Adrenal gland (tissue), 12 donors: ENCODE measurements around the gene SLC38A8. TPM values are rescaled to one million over a fixed set of nuclear protein-coding genes. Genes with fewer than 3 reads are reported as not detected.

ENCODE experiments used
- DNase-seq, 7 donors: peaks; one replicate each; pipeline ENCODE4 v3.0.0-alpha.2; 2019 to 2020
- H3K27ac ChIP-seq, 5 donors: fragments of 200-600 bp; sonication (generic) in 4 of 5; 1 replicate in 3 of 5; 2 replicates in 2 of 5; pipeline versions ENCODE4 v1.5.1 to v1.8.0; 2016 to 2020; ENCODE audit warnings: mild to moderate bottlenecking in 1 of 5
- H3K27me3 ChIP-seq: fragments of 200-600 bp; 2 replicates; pipeline ENCODE4 v1.8.0; 2021
- H3K36me3 ChIP-seq, 2 donors: fragments of 200-600 bp; replicated peaks in 1 of 2; 1 replicate in 1 of 2; 2 replicates in 1 of 2; pipeline versions ENCODE4 v1.5.1 to v1.8.0; 2018 to 2022
- H3K4me1 ChIP-seq, 2 donors: fragments of 200-600 bp; replicated peaks in 1 of 2; 1 replicate in 1 of 2; 2 replicates in 1 of 2; pipeline versions ENCODE4 v1.5.1 to v1.8.0; 2018 to 2021
- H3K4me3 ChIP-seq, 4 donors: fragments of 200-600 bp; sonication (generic) in 3 of 4; one replicate each; pipeline ENCODE4 v1.5.1; 2016 to 2018
- H3K9me3 ChIP-seq, 3 donors: fragments of 200-600 bp; sonication (generic) in 1 of 3; replicated peaks in 1 of 3; 1 replicate in 2 of 3; 2 replicates in 1 of 3; pipeline versions ENCODE4 v1.5.1 to v1.8.0; 2016 to 2021
- POLR2A ChIP-seq, 2 donors: fragments of 450-650 bp; IDR thresholded peaks; one replicate each; pipeline ENCODE4 v1.6.1; 2017; ENCODE audit warnings: antibody characterized with exemption in 2 of 2, mild to moderate bottlenecking in 2 of 2, moderate library complexity in 1 of 2
- WGBS, 4 donors: extraction: QIAGEN DNeasy Blood & Tissue Kit in 2 of 4; methylation state at CpG; one replicate each; pipeline versions ENCODE4 v1.1.5 to v1.1.7; 2013 to 2017; 5-methylcytosine and 5-hydroxymethylcytosine counted together
- intact Hi-C, 2 donors: fragments of 100-400 bp; cut with DNase I; formaldehyde crosslinking; loops; one replicate each; pipeline versions ENCODE4 v1.14.1 to v1.15.0; 2022 to 2023
- polyA plus RNA-seq, 3 donors: library from polyadenylated mRNA; stranded (reverse); fragments of 200-250 nt in 2 of 3; fragments of 350-450 nt in 1 of 3; fragmentation: Illumina TruSeq in 1 of 3; extraction: RNeasy Lipid Tissue Mini Kit (QIAGEN cat#74804) in 1 of 3; gene quantifications; one replicate each; pipeline ENCODE4 v1.2.3, GENCODE V29; 2013 to 2014
- total RNA-seq, 9 donors: library from RNA; depleted of rRNA in 4 of 9; stranded (reverse); fragments of >200 nt in 4 of 9; fragments of 120-200 nt in 1 of 9; fragmentation: NEBNext Ultra II Directional in 1 of 9; extraction: Animal tissue kit (Norgen Biotek cat#: 25700) in 1 of 9; gene quantifications; one replicate each; pipeline versions ENCODE4 v1.1.0 to v1.2.4, GENCODE V29; 2013 to 2023
- TF ChIP-seq, protein P1 (sequence below), 6 experiments: fragments of 450-650 bp in 4 of 6; fragments of 200-600 bp in 2 of 6; sonication (generic) in 1 of 6; IDR thresholded peaks; 1 replicate in 5 of 6; 2 replicates in 1 of 6; pipeline versions ENCODE4 v1.5.1 to v1.8.0; 2016 to 2021; ENCODE audit warnings: antibody characterized with exemption in 6 of 6, mild to moderate bottlenecking in 2 of 6, moderate library complexity in 1 of 6
- donor health status: healthy with polysubstance abuse.
- donor health status: Bipolar disorder and iron deficiency.
- donor health status: DM: yes; HTN: yes; CAD: no.
- donor health status: DM: no; HTN: no; CAD: no.
- donor health status: DM: no; HTN: no; CAD: no.
- donor health status: DM: yes; HTN: yes; CAD: no.

SLC38A8 gene
- total and polyA plus RNA-seq, 12 donors, result 0.07 to 1.3 (median 0.60) TPM; not detected in 6

DNA sequence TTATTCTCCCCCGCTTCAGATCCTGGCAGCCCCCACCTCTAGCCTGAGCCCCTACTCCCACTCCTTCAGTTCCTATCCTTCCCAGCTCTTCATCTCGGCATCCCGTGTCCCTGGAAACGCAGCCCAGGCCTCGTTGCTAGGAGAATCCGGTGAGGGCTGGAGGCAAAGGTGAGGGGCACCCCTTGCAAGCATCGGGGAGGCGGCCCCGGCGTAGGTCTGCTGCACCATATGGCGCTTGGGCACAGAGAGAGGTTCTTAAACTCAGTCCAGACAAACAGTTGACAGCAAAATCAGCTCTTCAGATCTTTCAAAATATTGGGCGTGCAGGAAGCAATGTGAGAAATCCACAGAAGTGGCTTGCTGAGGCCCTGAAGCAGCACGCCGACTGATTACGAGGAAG is 15.0 kb downstream of the SLC38A8 start:
- WGBS, 4 donors, result 69 to 76% (median 75%) methylated on average over 15 of the region's 15 CpGs
- TF ChIP-seq, protein P1, sequence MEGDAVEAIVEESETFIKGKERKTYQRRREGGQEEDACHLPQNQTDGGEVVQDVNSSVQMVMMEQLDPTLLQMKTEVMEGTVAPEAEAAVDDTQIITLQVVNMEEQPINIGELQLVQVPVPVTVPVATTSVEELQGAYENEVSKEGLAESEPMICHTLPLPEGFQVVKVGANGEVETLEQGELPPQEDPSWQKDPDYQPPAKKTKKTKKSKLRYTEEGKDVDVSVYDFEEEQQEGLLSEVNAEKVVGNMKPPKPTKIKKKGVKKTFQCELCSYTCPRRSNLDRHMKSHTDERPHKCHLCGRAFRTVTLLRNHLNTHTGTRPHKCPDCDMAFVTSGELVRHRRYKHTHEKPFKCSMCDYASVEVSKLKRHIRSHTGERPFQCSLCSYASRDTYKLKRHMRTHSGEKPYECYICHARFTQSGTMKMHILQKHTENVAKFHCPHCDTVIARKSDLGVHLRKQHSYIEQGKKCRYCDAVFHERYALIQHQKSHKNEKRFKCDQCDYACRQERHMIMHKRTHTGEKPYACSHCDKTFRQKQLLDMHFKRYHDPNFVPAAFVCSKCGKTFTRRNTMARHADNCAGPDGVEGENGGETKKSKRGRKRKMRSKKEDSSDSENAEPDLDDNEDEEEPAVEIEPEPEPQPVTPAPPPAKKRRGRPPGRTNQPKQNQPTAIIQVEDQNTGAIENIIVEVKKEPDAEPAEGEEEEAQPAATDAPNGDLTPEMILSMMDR (IDR thresholded peaks at IDR 0.05), result no peak
- no peak for TF ChIP-seq POLR2A (IDR thresholded peaks at IDR 0.05)
- intact Hi-C loops, result no loop called here
- Histone ChIP-seq H3K36me3 (no peaks in the 10 kb centered on the region), H3K4me3 (no peak overlapping the region), H3K27ac (no peak overlapping the region), H3K27me3 (no peaks in the 10 kb centered on the region), H3K9me3 (no peaks in the 10 kb centered on the region), H3K4me1 (no peaks in the 10 kb centered on the region)
- no peak for DNase-seq

DNA sequence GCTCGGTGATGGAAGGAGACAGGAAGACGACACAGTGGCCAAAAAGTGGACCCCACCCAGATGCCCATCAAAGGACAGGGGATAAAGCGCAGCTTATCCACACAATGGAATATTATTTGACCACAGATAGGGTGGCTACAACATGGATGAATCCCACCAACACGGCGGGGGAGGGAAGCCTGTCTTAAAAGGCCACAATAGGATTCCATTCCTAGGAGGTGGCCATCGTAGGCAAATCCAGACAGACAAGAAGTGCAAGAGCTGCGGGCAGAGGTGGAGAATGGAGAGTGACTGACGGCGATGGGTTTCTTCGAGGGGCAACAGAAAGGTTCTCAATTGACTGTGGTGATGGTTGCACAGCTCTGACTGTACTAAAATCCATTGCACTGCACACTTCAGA is 16.0 kb downstream of the SLC38A8 start:
- DNase-seq, result no peak
- TF ChIP-seq, protein P1 (IDR thresholded peaks at IDR 0.05), result no peak
- TF ChIP-seq POLR2A (IDR thresholded peaks at IDR 0.05), result no peak
- intact Hi-C loops, result no loop called here
- Histone ChIP-seq H3K4me1 (no peaks in the 10 kb centered on the region), H3K9me3 (no peaks in the 10 kb centered on the region), H3K27me3 (no peaks in the 10 kb centered on the region), H3K27ac (no peak overlapping the region), H3K36me3 (no peaks in the 10 kb centered on the region), H3K4me3 (no peak overlapping the region)
- WGBS, 4 donors, result 87 to 92% (median 89%) methylated on average over 10 of the region's 10 CpGs

DNA sequence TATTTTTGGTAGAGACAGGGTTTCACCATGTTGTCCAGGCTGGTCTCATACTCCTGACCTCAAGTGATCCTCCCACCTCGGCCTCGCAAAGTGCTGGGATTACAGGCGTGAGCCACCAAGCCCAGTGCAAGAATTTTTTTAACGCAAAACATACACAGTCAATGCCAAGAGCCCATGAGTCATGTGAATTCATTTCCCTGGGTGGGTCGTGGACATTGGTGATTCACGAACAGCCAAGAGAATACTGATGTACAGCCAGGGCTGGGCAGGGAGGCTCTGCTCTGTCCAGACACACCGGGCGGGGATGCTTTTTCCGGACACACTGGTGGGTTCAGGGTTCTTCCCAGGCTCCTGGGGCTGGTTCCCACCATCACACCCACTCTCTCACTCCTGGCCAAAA is 17.7 kb downstream of the SLC38A8 start:
- TF ChIP-seq POLR2A (IDR thresholded peaks at IDR 0.05), result no peak
- TF ChIP-seq, protein P1 (IDR thresholded peaks at IDR 0.05), result no peak
- Histone ChIP-seq H3K4me3 (no peak overlapping the region), H3K27me3 (no peaks in the 10 kb centered on the region), H3K36me3 (no peaks in the 10 kb centered on the region), H3K27ac (no peak overlapping the region), H3K9me3 (no peaks in the 10 kb centered on the region), H3K4me1 (no peaks in the 10 kb centered on the region)
- intact Hi-C loops, result no loop called here
- no peak for DNase-seq
- 57 to 82% (median 70%) methylated on average over 7 to 9 of the region's 9 CpGs for WGBS, 4 donors

DNA sequence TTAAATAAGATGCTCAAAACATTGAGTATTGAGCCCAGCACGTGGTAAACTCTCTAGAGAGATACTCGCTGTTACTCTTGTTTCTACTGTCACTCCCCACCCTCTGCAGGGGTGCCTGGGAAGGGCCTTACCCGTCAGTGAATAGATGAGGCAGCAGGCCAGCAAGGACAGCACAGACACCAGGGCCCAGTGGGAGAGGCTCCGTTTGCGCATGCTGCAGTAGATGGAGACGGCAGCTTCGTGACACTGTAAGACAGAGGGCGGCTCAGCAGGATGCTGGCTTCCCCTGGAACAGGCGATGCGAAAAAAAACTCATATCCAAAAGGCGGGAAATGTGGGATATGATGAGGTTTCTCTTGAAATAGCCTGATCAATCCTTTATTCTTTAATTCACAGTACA is 20.0 kb downstream of the SLC38A8 start:
- H3K27ac ChIP-seq, result no peak overlapping the region
- TF ChIP-seq, protein P1 (IDR thresholded peaks at IDR 0.05), result no peak
- TF ChIP-seq POLR2A (IDR thresholded peaks at IDR 0.05), result no peak
- intact Hi-C loops, result no loop called here
- no peaks in the 10 kb centered on the region for H3K27me3 ChIP-seq
- WGBS, 4 donors, result 77 to 82% (median 79%) methylated on average over 11 of the region's 11 CpGs
- no peaks in the 10 kb centered on the region for H3K4me1 ChIP-seq
- H3K9me3 ChIP-seq, result no peaks in the 10 kb centered on the region
- no peak overlapping the region for H3K4me3 ChIP-seq
- no peak for DNase-seq
- no peaks in the 10 kb centered on the region for H3K36me3 ChIP-seq
